GM19328 (cell line): Measurements from ENCODE around the gene UCN3.
"Not testable (repeated sequence)": the region's sequence is repeated elsewhere in the genome, so short reads cannot be mapped to it uniquely, and the experiment has no call there.

Experiments
- ATAC-seq: cut with Tn5 transposase; IDR thresholded peaks from one replicate; pipeline ENCODE4 v1.9.1; 2021; ENCODE audit warnings: mild to moderate bottlenecking, moderate library complexity; ENCODE audit not compliant: unreplicated experiment

The UCN3 gene

GRCh38 chr10:5404208-5405041 lies 39.7 kb downstream of the UCN3 start, which contains the start of gene TUBAL3:
Gene TUBAL3, minus strand, starts transcription at chr10:5404828. Its CDS starts 36 bp downstream, at chr10:5404792.
- ATAC-seq, result no peak

DNA sequence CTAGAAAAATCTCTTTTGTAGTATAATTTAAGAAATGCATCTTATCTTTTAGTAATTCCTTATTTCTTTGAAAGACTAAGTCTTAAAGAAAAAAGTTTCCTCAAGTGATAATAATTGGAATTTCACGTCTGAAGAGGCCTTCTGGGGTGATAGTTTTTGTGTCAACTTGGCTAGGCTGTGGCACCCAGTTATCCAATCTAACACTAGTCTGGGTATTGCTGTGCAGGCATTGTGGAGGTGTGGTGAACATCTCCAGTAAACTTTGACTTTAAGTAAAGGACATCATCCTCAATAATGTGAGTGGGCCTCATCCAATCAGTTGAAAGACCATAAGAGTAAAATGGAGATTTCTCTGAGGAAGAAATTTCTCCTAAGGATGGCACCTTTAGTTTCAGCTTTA lies 42.2 kb downstream of the UCN3 start:
- ATAC-seq, result no peak

DNA sequence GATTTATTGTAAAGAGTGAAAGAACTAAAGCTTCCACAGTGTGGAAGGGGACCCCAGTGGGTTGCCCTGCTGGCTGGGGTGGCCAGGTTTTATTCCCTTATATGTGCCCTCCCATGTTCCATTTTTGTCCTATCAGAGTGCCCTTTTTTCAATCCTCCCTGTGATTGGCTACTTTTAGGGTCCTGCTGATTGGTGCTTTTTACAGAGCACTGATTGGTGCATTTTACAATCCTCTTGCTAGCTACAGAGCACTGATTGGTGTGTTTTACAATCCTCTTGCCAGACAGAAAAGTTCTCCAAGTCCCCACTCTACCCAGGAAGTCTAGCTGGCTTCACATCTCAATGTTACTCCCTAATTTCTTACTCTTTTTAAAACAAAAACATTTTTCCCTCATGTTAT lies 46.0 kb downstream of the UCN3 start:
- not testable (repeated sequence) for ATAC-seq

DNA sequence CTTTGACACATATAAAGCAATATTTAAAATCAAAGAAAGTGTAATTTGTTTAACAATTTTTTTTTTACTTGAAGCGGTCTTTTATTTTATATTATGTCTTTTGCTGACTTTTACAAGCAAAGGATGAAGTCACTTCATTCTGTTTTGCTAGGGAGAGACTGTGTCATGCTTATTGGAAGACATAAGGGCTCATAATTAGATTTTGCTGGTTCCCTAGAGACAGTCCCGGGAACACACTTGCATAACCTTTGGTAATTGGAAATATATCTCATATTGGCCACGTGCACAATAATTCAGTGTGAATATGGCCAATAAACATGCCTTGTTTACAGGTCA lies 47.1 kb downstream of the UCN3 start:
- no peak for ATAC-seq

DNA sequence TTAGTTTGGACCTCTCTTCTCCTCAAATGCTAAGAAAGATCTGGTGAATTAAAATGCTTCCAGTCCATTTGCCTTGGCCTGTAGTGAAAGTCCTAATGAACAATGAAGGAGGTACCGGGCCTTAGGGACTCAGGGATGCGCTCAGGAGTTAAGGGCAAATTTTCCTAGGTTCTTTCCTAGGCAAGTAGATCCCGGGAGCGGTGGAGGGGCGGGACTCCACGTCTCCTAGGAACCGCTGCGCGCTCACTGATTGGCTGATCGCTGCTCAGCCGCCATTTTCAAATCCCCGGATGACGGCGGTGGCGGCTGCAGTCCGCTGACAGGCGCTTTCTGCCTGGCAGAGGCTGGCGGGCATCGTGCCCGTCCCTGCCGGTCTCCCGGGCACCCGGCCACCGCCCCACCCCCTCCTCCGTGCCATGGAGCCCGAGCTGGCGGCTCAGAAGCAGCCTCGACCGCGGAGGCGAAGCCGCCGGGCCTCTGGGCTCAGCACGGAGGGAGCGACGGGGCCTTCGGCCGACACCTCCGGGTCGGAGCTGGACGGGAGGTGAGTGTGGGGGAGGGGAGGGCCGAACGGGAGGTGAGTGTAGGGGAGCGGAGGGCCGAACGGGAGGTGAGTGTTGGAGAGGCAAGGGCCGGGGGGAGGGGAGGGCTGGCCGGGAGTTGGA lies 47.6 kb downstream of the UCN3 start, which contains the start of gene NET1:
Gene NET1, plus strand, starts transcription at position 281 of the 665 bp plus-strand sequence. Its CDS starts 136 bp downstream, at position 417.
- peak; percentile 97 for ATAC-seq

DNA sequence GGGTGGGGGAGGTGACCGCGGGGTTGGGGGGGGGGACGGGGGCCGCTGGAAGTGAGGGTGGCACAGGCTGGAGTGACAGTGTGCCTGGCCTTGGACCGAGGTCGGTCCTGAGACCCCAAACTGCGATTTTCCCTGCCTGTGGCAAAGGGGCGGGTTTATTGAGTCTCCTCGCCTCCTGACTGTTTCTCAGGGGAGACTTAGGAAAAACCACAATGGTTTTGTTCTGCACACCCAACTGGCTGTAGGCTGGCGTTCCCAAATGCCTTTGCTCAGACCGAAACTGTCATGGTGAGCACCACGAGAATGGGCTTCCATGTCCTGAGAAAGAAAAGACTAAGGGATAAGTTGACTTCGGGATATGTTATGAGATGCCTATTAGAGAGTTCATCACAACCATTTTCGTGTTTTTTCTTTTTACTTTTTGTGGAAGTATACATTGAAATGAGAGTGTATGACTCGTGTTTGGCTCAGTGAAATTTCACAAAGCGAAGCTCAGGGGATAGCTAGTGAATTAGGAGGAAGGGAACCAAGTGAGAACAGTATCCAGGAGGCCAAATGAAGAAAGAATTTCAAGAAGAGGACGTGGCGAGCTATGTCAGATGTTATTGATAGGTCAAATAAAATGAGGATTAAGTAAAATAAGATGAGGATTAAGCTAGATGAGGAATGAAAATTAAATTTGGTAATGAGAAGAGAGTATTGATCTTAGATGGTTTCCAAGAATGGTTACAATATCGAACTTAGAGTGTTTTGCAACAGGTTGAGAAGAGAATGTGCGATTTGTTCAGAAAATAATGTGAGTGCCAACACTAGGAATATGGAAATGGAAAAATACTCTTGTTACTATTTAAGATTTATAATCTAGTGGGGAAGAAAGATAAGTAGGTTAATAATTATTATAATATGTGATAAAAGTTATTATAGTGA lies 48.5 kb downstream of the UCN3 start:
- no peak for ATAC-seq

GRCh38 chr10:5416981-5417380 lies 52.2 kb downstream of the UCN3 start:
- ATAC-seq, result no peak

GRCh38 chr10:5418584-5418983 lies 53.8 kb downstream of the UCN3 start:
- ATAC-seq, result no peak

- no peak for ATAC-seq
Measured at GRCh38 chr10:5419466-5420094, 54.8 kb downstream of the UCN3 start.

DNA sequence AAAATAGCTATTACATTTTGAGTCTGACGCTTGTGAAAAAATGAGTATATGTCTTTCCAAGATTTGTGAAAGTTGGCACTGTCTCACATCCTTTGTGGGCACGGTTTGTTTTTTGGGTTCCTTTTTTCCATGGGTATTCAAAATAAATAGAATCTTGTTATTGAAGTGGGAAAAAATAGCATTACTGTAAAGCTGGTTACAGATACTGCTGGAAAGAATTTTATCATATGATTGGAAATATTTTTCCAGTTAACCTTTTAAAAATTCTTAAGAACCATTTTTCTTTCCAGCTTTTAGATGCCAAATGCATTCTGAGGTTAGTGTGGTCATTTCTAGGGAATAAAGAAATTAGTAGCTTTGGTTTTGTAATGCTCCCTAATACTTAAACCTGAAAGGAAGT lies 59.0 kb downstream of the UCN3 start:
- no peak for ATAC-seq
